ENCODE data around the gene ARL6.

The ARL6 gene

DNA sequence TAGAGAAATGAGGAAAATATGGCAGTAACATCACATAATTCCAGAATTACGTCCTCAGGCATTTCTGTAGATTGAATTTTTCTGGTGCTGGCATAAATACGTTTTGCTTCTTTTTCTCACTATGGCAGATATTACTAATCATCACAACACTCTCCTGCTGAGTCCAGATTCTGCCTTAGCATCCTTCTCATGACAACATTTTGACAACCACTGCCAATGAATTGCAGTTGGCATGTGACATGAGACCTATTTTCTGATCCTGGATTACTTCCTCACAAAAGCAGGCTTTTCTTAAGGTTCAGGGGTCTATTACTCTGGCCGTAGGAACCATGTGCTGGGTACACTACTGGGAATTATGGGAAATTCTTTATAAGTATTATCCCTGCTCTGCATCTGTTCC lies 22.5 kb upstream of the ARL6 start (continued):
- TF ChIP-seq, protein P1, sequence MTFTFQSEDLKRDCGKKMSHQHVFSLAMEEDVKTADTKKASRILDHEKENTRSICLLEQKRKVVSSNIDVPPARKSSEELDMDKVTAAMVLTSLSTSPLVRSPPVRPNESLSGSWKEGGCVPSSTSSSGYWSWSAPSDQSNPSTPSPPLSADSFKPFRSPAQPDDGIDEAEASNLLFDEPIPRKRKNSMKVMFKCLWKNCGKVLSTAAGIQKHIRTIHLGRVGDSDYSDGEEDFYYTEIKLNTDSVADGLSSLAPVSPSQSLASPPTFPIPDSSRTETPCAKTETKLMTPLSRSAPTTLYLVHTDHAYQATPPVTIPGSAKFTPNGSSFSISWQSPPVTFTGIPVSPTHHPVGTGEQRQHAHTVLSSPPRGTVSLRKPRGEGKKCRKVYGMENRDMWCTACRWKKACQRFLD (tag by site-specific recombination; IDR thresholded peaks at IDR 0.05) = no peak
- TF ChIP-seq ZNF549 (tag by site-specific recombination; IDR thresholded peaks at IDR 0.05) = no peak
- no peak for TF ChIP-seq ZXDB (tag by site-specific recombination; IDR thresholded peaks at IDR 0.05)
- TF ChIP-seq, protein P2, sequence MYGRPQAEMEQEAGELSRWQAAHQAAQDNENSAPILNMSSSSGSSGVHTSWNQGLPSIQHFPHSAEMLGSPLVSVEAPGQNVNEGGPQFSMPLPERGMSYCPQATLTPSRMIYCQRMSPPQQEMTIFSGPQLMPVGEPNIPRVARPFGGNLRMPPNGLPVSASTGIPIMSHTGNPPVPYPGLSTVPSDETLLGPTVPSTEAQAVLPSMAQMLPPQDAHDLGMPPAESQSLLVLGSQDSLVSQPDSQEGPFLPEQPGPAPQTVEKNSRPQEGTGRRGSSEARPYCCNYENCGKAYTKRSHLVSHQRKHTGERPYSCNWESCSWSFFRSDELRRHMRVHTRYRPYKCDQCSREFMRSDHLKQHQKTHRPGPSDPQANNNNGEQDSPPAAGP (tag by site-specific recombination; IDR thresholded peaks at IDR 0.05) = no peak

DNA sequence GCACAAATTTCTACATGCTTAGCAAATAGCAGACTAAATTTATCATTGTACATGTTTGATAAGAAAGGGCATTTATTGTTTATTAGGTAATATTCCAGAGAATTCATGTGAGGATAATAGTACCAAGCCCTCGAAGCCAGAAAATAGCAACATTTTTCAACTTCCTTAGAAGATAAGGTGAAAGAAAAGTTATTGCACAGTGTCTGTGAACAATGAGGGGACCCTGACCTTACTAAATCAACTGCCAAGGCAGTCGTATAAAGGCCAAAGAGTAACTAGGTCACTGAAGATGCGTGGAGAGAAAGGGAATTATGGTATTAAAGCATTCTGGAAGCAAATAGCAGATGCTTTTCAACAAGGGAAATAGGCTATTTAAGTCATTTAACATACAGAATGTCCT lies 20.3 kb upstream of the ARL6 start:
- ChIA-PET CTCF (interaction anchor here (0.6 kb wide), 1 partner anchor 828 kb away, joined by 3 read pairs; no protein-coding TSS in a partner anchor), POLR2A (no interaction called here)
- TF ChIP-seq ZEB2 (tag by site-specific recombination; IDR thresholded peaks at IDR 0.05) (no peak), ZNF48 (tag by site-specific recombination; IDR thresholded peaks at IDR 0.05) (no peak), ZNF114 (tag by site-specific recombination; IDR thresholded peaks at IDR 0.05) (no peak), ZBTB1 (tag by site-specific recombination; IDR thresholded peaks at IDR 0.05) (no peak)
- TF ChIP-seq, protein P3, sequence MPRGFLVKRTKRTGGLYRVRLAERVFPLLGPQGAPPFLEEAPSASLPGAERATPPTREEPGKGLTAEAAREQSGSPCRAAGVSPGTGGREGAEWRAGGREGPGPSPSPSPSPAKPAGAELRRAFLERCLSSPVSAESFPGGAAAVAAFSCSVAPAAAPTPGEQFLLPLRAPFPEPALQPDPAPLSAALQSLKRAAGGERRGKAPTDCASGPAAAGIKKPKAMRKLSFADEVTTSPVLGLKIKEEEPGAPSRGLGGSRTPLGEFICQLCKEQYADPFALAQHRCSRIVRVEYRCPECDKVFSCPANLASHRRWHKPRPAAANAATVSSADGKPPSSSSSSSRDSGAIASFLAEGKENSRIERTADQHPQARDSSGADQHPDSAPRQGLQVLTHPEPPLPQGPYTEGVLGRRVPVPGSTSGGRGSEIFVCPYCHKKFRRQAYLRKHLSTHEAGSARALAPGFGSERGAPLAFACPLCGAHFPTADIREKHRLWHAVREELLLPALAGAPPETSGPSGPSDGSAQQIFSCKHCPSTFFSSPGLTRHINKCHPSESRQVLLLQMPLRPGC (tag by site-specific recombination; IDR thresholded peaks at IDR 0.05) = no peak
- no peak overlapping the region for H3K4me3 ChIP-seq (ENCODE audit: low read depth, low read length)
- no peaks in the 10 kb centered on the region for H3K4me1 ChIP-seq (ENCODE audit: control insufficient read depth, insufficient read depth, low read length)
- no peaks in the 10 kb centered on the region for H3K9me3 ChIP-seq (ENCODE audit: control insufficient read depth, insufficient read depth, low read depth, low read length)
- no peak overlapping the region for H3K27ac ChIP-seq (ENCODE audit: extremely low read depth, low read depth, low read length)
- H3K36me3 ChIP-seq (ENCODE audit: control insufficient read depth in 2 of 2, insufficient read depth in 1 of 2, low read length in 2 of 2) = no peaks in the 10 kb centered on the region

DNA sequence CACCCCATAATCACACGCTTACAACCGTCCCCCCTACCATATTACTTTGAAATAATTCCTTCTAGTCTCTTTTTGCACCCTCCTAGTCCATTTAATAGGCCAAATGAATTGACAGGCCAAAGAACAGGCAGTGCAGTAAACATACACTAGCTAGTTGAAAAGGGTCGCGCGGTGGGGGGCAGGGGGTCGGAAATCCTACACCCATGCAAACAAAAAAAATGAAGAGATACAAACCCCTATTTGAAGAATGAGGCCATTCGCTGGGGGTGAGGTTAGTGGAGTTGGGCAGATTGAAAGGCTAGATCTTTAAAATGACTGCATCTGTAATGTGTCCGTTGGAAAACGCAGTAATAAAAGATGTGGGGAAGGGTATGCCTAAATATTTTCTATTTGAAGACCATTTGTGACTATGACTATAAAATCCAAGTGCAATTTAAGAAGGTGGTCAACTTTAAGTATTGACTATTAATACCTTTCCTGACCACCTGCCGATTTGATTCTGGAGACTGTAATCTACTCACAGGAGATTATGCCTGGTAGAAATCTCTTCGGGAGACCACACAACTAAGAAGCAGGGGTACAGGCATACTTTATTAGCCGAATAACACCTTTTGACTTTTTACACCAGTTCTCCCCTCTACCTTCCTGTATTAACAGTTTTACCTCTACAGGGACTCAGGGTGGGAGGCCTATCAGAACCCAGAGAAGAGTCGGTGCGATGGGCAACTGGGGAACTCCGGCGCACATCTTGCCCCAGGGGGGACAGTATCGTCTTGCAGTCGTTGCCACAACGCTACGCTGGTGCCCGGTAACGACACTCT lies 762 bp upstream of the ARL6 start:
- H3K27ac ChIP-seq (ENCODE audit: extremely low read depth, low read depth, low read length) = peak overlapping the region; percentile 70
- TF ChIP-seq ZNF660 (tag by site-specific recombination; IDR thresholded peaks at IDR 0.05) = 0 out of 2 replicates have a peak, but pooled peaks have one; percentile 28
- TF ChIP-seq, protein P4, sequence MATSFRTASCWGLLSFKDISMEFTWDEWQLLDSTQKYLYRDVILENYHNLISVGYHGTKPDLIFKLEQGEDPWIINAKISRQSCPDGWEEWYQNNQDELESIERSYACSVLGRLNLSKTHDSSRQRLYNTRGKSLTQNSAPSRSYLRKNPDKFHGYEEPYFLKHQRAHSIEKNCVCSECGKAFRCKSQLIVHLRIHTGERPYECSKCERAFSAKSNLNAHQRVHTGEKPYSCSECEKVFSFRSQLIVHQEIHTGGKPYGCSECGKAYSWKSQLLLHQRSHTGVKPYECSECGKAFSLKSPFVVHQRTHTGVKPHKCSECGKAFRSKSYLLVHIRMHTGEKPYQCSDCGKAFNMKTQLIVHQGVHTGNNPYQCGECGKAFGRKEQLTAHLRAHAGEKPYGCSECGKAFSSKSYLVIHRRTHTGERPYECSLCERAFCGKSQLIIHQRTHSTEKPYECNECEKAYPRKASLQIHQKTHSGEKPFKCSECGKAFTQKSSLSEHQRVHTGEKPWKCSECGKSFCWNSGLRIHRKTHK (tag by site-specific recombination; IDR thresholded peaks at IDR 0.05) = no peak
- no peak for TF ChIP-seq ZBTB1 (tag by site-specific recombination; IDR thresholded peaks at IDR 0.05)
- TF ChIP-seq KLF7 (tag by site-specific recombination; IDR thresholded peaks at IDR 0.05; ENCODE audit: borderline replicate concordance) = 0 out of 2 replicates have a peak, but pooled peaks have one; percentile 25
- TF ChIP-seq, protein P5, sequence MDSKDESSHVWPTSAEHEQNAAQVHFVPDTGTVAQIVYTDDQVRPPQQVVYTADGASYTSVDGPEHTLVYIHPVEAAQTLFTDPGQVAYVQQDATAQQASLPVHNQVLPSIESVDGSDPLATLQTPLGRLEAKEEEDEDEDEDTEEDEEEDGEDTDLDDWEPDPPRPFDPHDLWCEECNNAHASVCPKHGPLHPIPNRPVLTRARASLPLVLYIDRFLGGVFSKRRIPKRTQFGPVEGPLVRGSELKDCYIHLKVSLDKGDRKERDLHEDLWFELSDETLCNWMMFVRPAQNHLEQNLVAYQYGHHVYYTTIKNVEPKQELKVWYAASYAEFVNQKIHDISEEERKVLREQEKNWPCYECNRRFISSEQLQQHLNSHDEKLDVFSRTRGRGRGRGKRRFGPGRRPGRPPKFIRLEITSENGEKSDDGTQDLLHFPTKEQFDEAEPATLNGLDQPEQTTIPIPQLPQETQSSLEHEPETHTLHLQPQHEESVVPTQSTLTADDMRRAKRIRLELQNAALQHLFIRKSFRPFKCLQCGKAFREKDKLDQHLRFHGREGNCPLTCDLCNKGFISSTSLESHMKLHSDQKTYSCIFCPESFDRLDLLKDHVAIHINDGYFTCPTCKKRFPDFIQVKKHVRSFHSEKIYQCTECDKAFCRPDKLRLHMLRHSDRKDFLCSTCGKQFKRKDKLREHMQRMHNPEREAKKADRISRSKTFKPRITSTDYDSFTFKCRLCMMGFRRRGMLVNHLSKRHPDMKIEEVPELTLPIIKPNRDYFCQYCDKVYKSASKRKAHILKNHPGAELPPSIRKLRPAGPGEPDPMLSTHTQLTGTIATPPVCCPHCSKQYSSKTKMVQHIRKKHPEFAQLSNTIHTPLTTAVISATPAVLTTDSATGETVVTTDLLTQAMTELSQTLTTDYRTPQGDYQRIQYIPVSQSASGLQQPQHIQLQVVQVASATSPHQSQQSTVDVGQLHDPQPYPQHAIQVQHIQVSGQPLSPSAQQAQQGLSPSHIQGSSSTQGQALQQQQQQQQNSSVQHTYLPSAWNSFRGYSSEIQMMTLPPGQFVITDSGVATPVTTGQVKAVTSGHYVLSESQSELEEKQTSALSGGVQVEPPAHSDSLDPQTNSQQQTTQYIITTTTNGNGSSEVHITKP (tag by site-specific recombination; IDR thresholded peaks at IDR 0.05) = peak; percentile 69
- TF ChIP-seq ZFP37 (tag by site-specific recombination; IDR thresholded peaks at IDR 0.05) = no peak
- 0 out of 2 replicates have a peak, but pooled peaks have one; percentile 11 for TF ChIP-seq ZNF335 (tag by site-specific recombination; conservative IDR thresholded peaks at IDR 0.05)
- no peak for TF ChIP-seq ZNF521 (tag by site-specific recombination; IDR thresholded peaks at IDR 0.05)
- TF ChIP-seq ZNF585B (tag by site-specific recombination; IDR thresholded peaks at IDR 0.05) = 0 out of 2 replicates have a peak, but pooled peaks have one; percentile 25
- TF ChIP-seq GLIS1 (tag by site-specific recombination; IDR thresholded peaks at IDR 0.05) = peak; percentile 69; the same call in 1 of the 2 replicates
- TF ChIP-seq, protein P6, sequence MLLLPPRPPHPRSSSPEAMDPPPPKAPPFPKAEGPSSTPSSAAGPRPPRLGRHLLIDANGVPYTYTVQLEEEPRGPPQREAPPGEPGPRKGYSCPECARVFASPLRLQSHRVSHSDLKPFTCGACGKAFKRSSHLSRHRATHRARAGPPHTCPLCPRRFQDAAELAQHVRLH (tag by site-specific recombination; IDR thresholded peaks at IDR 0.05) = no peak
- TF ChIP-seq BCL11A (tag by site-specific recombination; IDR thresholded peaks at IDR 0.05; ENCODE audit: low read depth) = no peak
- TF ChIP-seq GLIS2 (tag by site-specific recombination; IDR thresholded peaks at IDR 0.05) = peak; percentile 57; the same call in 1 of the 2 replicates
- TF ChIP-seq GLI4 (tag by site-specific recombination; IDR thresholded peaks at IDR 0.05) = no peak
- 0 out of 2 replicates have a peak, but pooled peaks have one; percentile 54 for TF ChIP-seq ZNF600 (tag by site-specific recombination; IDR thresholded peaks at IDR 0.05)

More for the DNA sequence above, 762 bp upstream of the ARL6 start:
- H3K9me3 ChIP-seq (ENCODE audit: control insufficient read depth, insufficient read depth, low read depth, low read length) = no peaks in the 10 kb centered on the region
- peaks cover 7% of the 10 kb centered on the region for H3K4me1 ChIP-seq (ENCODE audit: control insufficient read depth, insufficient read depth, low read length)
- H3K36me3 ChIP-seq (ENCODE audit: control insufficient read depth in 2 of 2, insufficient read depth in 1 of 2, low read length in 2 of 2) = no peaks in the 10 kb centered on the region
- POLR2A ChIA-PET = interaction anchor here (0.8 to 1.4 kb wide), 3 partner anchors 7 to 368 kb away, joined by 3 to 4 read pairs (median 3); partner anchors contain the start of gene CRYBG3
- H3K4me3 ChIP-seq (ENCODE audit: low read depth, low read length) = peak overlapping the region; percentile 82
- CTCF ChIA-PET = interaction anchor here (0.9 kb wide), 1 partner anchor 36 kb away, joined by 3 read pairs; no protein-coding TSS in a partner anchor

All from HEK293 (cell line).